GM23338 (cell line): ENCODE measurements around the gene VNN1. TPM values are rescaled to one million over a fixed set of nuclear protein-coding genes. Genes with fewer than 3 reads are reported as not detected.

Experiments used
- ATAC-seq: fragments of 200-7000 bp; cut with Tn5 transposase; 3 replicates; pipeline ENCODE4 v1.9.1; 2020
- DNase-seq: peaks from one replicate; pipeline ENCODE4 v3.0.0-alpha.2; 2015; ENCODE audit warnings: low spot score
- H2AFZ ChIP-seq: fragments of 200-600 bp; sonication (generic); 2 replicates; pipeline ENCODE4 v1.8.0; 2016; ENCODE audit warnings: antibody characterized with exemption, mild to moderate bottlenecking, moderate library complexity
- H3F3A ChIP-seq: fragments of 200-600 bp; sonication (generic); replicated peaks from 2 replicates; pipeline ENCODE4 v1.8.0; 2017; ENCODE audit warnings: antibody characterized with exemption, mixed run types, low read depth
- H3K27ac ChIP-seq: fragments of 200-600 bp; sonication (generic); 2 replicates; pipeline ENCODE4 v1.6.1; 2016; ENCODE audit warnings: low read depth
- H3K27me3 ChIP-seq: fragments of 200-600 bp; sonication (generic); 2 replicates; pipeline ENCODE4 v1.8.0; 2016; ENCODE audit warnings: mild to moderate bottlenecking, mixed run types, moderate library complexity; ENCODE audit not compliant: insufficient read depth
- H3K36me3 ChIP-seq: fragments of 200-600 bp; sonication (generic); 2 replicates; pipeline ENCODE4 v1.8.0; 2016; ENCODE audit warnings: mild to moderate bottlenecking; ENCODE audit not compliant: insufficient read depth
- H3K4me1 ChIP-seq: fragments of 200-600 bp; sonication (generic); 2 replicates; pipeline ENCODE4 v1.8.0; 2016; ENCODE audit warnings: mild to moderate bottlenecking, moderate library complexity; ENCODE audit not compliant: insufficient read depth
- H3K4me2 ChIP-seq: fragments of 200-600 bp; sonication (generic); 2 replicates; pipeline ENCODE4 v1.7.1; 2017; ENCODE audit warnings: mixed run types
- H3K4me3 ChIP-seq: fragments of 200-600 bp; sonication (generic); 2 replicates; pipeline ENCODE4 v1.6.1; 2016; ENCODE audit warnings: mixed run types
- H3K79me2 ChIP-seq: fragments of 200-600 bp; sonication (generic); replicated peaks from 2 replicates; pipeline ENCODE4 v1.8.0; 2017; ENCODE audit warnings: mild to moderate bottlenecking; ENCODE audit not compliant: insufficient read depth
- H3K9me2 ChIP-seq: fragments of 200-600 bp; sonication (generic); 2 replicates; pipeline ENCODE4 v1.8.0; 2017; ENCODE audit not compliant: insufficient read depth
- H4K20me1 ChIP-seq: fragments of 200-600 bp; sonication (generic); replicated peaks from 2 replicates; pipeline ENCODE4 v1.8.0; 2017; ENCODE audit warnings: mild to moderate bottlenecking; ENCODE audit not compliant: insufficient read depth
- H3K27ac Mint-ChIP-seq: 2 replicates; pipeline ENCODE4 v1.8.0; 2020; ENCODE audit warnings: inconsistent platforms, mild to moderate bottlenecking, moderate library complexity, mixed read lengths
- H3K27me3 Mint-ChIP-seq: 3 replicates; pipeline ENCODE4 v1.8.0; 2022; ENCODE audit warnings: low read depth, mild to moderate bottlenecking, moderate library complexity, mixed read lengths, inconsistent platforms; ENCODE audit not compliant: insufficient read depth, poor library complexity
- H3K36me3 Mint-ChIP-seq: 3 replicates; pipeline ENCODE4 v1.8.0; 2021; ENCODE audit warnings: low read depth, mild to moderate bottlenecking, inconsistent platforms, moderate library complexity, mixed read lengths
- H3K4me1 Mint-ChIP-seq: 3 replicates; pipeline ENCODE4 v1.8.0; 2020; ENCODE audit warnings: mild to moderate bottlenecking, inconsistent platforms, mixed read lengths
- H3K4me3 Mint-ChIP-seq: 3 replicates; pipeline ENCODE4 v1.8.0; 2021; ENCODE audit warnings: moderate library complexity, mild to moderate bottlenecking, inconsistent platforms, mixed read lengths
- H3K9me3 Mint-ChIP-seq: 3 replicates; pipeline ENCODE4 v1.8.0; 2020; ENCODE audit warnings: moderate library complexity, mild to moderate bottlenecking, inconsistent platforms, mixed read lengths
- CREB1 ChIP-seq: fragments of 250-450 bp; sonication (Bioruptor Pico); IDR thresholded peaks from 2 replicates; pipeline ENCODE4 v1.5.0; 2020; ENCODE audit warnings: low read depth, mild to moderate bottlenecking, moderate library complexity
- CTCF ChIP-seq, 2 experiments: fragments of 200-600 bp in 1 of 2; sonication (generic) in 1 of 2; conservative IDR thresholded peaks; 2 replicates each; pipeline versions ENCODE4 v1.5.1 to v1.6.1; 2016 to 2017; ENCODE audit warnings: antibody characterized with exemption in 2 of 2, low read depth in 2 of 2, mild to moderate bottlenecking in 2 of 2, moderate library complexity in 1 of 2
- ETS1 ChIP-seq: IDR thresholded peaks from 2 replicates; pipeline ENCODE4 v1.6.1; 2016; ENCODE audit warnings: antibody characterized with exemption
- EZH2 ChIP-seq: fragments of 200-600 bp; sonication (generic); IDR thresholded peaks from one replicate; pipeline ENCODE4 v1.8.0; 2017; ENCODE audit warnings: antibody characterized with exemption, mild to moderate bottlenecking, low read depth; ENCODE audit not compliant: unreplicated experiment
- JUNB ChIP-seq: IDR thresholded peaks from one replicate; pipeline ENCODE4 v1.6.1; 2016; ENCODE audit warnings: antibody characterized with exemption; ENCODE audit not compliant: unreplicated experiment
- POLR2AphosphoS5 ChIP-seq: IDR thresholded peaks from 2 replicates; pipeline ENCODE4 v1.6.1; 2016; ENCODE audit warnings: antibody characterized with exemption, low read depth
- REST ChIP-seq: IDR thresholded peaks from one replicate; pipeline ENCODE4 v1.6.1; 2018; ENCODE audit warnings: antibody characterized with exemption; ENCODE audit not compliant: unreplicated experiment
- STAT1 ChIP-seq: IDR thresholded peaks from one replicate; pipeline ENCODE4 v1.6.1; 2016; ENCODE audit warnings: antibody characterized with exemption; ENCODE audit not compliant: unreplicated experiment
- ZNF114 ChIP-seq: fragments of 250-450 bp; sonication (Bioruptor Pico); IDR thresholded peaks from 2 replicates; pipeline ENCODE4 v1.5.0; 2020; ENCODE audit warnings: mild to moderate bottlenecking, moderate library complexity
- ZNF331 ChIP-seq: fragments of 250-450 bp; sonication (Bioruptor Pico); IDR thresholded peaks from 2 replicates; pipeline ENCODE4 v1.5.0; 2020; ENCODE audit warnings: low read depth, mild to moderate bottlenecking, moderate library complexity
- polyA plus RNA-seq: library from polyadenylated mRNA; unstranded; fragments of >200 nt; fragmentation: Nextera tagmentation; extraction: Ambion mirVana; gene quantifications from 2 replicates; pipeline ENCODE4 v1.2.1, GENCODE V29; 2016
- total RNA-seq: library from RNA; depleted of rRNA; stranded (reverse); fragments of >200 nt; shearing (Covaris generic); gene quantifications from 2 replicates; pipeline ENCODE4 v1.2.3, GENCODE V29; 2014

Gene VNN1
- total and polyA plus RNA-seq, 2 experiments from 2014 or later: not detected

GRCh38 chr6:132748446-132748845 lies 34.6 kb upstream of the VNN1 start:
- H3K27me3 Mint-ChIP-seq: no peaks in the 10 kb centered on the region
- DNase-seq: no peak
- TF ChIP-seq STAT1: no peak
- no peak for TF ChIP-seq EZH2
- TF ChIP-seq ETS1: no peak
- TF ChIP-seq JUNB: no peak
- no peak for TF ChIP-seq ZNF114 (CRISPR knock-in tag)
- no peak for ATAC-seq
- H3K27ac ChIP-seq: no peak overlapping the region
- H3K36me3 ChIP-seq: no peaks in the 10 kb centered on the region
- H3K4me3 Mint-ChIP-seq: no peak overlapping the region
- no peaks in the 10 kb centered on the region for H3K4me1 Mint-ChIP-seq
- no peaks in the 10 kb centered on the region for H3K36me3 Mint-ChIP-seq
- H3K4me2 ChIP-seq: no peak overlapping the region
- H3K79me2 ChIP-seq: no peaks in the 10 kb centered on the region
- H3K9me3 Mint-ChIP-seq: no peaks in the 10 kb centered on the region
- no peaks in the 10 kb centered on the region; the same call in 1 of the 2 replicates for H3K9me2 ChIP-seq
- no peak overlapping the region for H3K4me3 ChIP-seq
- no peaks in the 10 kb centered on the region for H3K27me3 ChIP-seq
- no peak overlapping the region for H3K27ac Mint-ChIP-seq
- H3F3A ChIP-seq: no peaks in the 10 kb centered on the region
- H4K20me1 ChIP-seq: no peaks in the 10 kb centered on the region
- no peaks in the 10 kb centered on the region for H3K4me1 ChIP-seq
- H2AFZ ChIP-seq: no peak overlapping the region

- Mint-ChIP-seq H3K27ac (no peak overlapping the region), H3K4me3 (no peak overlapping the region), H3K4me1 (no peaks in the 10 kb centered on the region), H3K9me3 (no peaks in the 10 kb centered on the region), H3K27me3 (peaks cover 1% of the 10 kb centered on the region), H3K36me3 (no peaks in the 10 kb centered on the region)
- H3K4me3 ChIP-seq: no peak overlapping the region
- H3K79me2 ChIP-seq: no peaks in the 10 kb centered on the region
- no peaks in the 10 kb centered on the region for H3K27me3 ChIP-seq
- DNase-seq: no peak
- H3F3A ChIP-seq: no peaks in the 10 kb centered on the region
- H3K4me2 ChIP-seq: no peak overlapping the region
- H2AFZ ChIP-seq: no peak overlapping the region
- H3K27ac ChIP-seq: no peak overlapping the region
- ATAC-seq: no peak
- no peaks in the 10 kb centered on the region for H3K4me1 ChIP-seq
- H3K9me2 ChIP-seq: no peaks in the 10 kb centered on the region; the same call in 1 of the 2 replicates
- H4K20me1 ChIP-seq: no peaks in the 10 kb centered on the region
- no peaks in the 10 kb centered on the region for H3K36me3 ChIP-seq
- TF ChIP-seq CTCF (conservative IDR thresholded peaks at IDR 0.05; ENCODE audit: low read depth in 2 of 2): no peak
- TF ChIP-seq POLR2AphosphoS5: no peak
- no peak for TF ChIP-seq EZH2
- TF ChIP-seq ZNF114 (CRISPR knock-in tag): no peak
- no peak for TF ChIP-seq JUNB
- TF ChIP-seq ZNF331 (CRISPR knock-in tag): no peak
- no peak for TF ChIP-seq CREB1 (CRISPR knock-in tag)
- no peak for TF ChIP-seq REST
- no peak for TF ChIP-seq STAT1
Measured at GRCh38 chr6:132746048-132746447, 32.2 kb upstream of the VNN1 start.
